CD14-positive monocyte (primary cell): Measurements from ENCODE around the gene GPATCH1. TPM values are rescaled to one million over a fixed set of nuclear protein-coding genes. Genes with fewer than 3 reads are reported as not detected.
"Not testable (repeated sequence)": the region's sequence is repeated elsewhere in the genome, so short reads cannot be mapped to it uniquely, and the experiment has no call there.

ENCODE experiments used
- DNase-seq, 3 donors: peaks; one replicate each; pipeline ENCODE4 v3.0.0-alpha.2; 2011 to 2022
- H2AFZ ChIP-seq: 2 replicates; pipeline ENCODE4 v1.6.0; 2012; ENCODE audit warnings: mild to moderate bottlenecking, low read depth, low read length, inconsistent platforms; ENCODE audit not compliant: insufficient read depth, poor library complexity, severe bottlenecking
- H3K27ac ChIP-seq, 2 donors: 1 replicate in 1 of 2; 2 replicates in 1 of 2; pipeline ENCODE4 v1.5.1; 2012 to 2013; ENCODE audit warnings: low read length in 2 of 2, control low read depth in 1 of 2, inconsistent platforms in 1 of 2, low read depth in 1 of 2, mild to moderate bottlenecking in 1 of 2
- H3K27me3 ChIP-seq, 2 donors: one replicate each; pipeline versions ENCODE4 v1.6.0 to v1.6.1; 2011 to 2013; ENCODE audit warnings: low read length in 2 of 2; ENCODE audit not compliant: control insufficient read depth in 2 of 2, insufficient read depth in 2 of 2
- H3K36me3 ChIP-seq, 2 donors: replicated peaks in 1 of 2; 1 replicate in 1 of 2; 2 replicates in 1 of 2; pipeline versions ENCODE4 v1.5.1 to v1.6.1; 2012 to 2013; ENCODE audit warnings: low read length in 2 of 2, control low read depth in 1 of 2, inconsistent platforms in 1 of 2, mild to moderate bottlenecking in 1 of 2; ENCODE audit not compliant: insufficient read depth in 2 of 2, control insufficient read depth in 1 of 2
- H3K4me1 ChIP-seq, 2 donors: 1 replicate in 1 of 2; 2 replicates in 1 of 2; pipeline versions ENCODE4 v1.5.1 to v1.6.1; 2012 to 2013; ENCODE audit warnings: low read length in 2 of 2, control low read depth in 1 of 2, inconsistent platforms in 1 of 2, mild to moderate bottlenecking in 1 of 2, moderate library complexity in 1 of 2; ENCODE audit not compliant: insufficient read depth in 2 of 2, control insufficient read depth in 1 of 2
- H3K4me2 ChIP-seq: replicated peaks from 2 replicates; pipeline ENCODE3; 2012; ENCODE audit warnings: low read length, moderate library complexity, mild to moderate bottlenecking; ENCODE audit not compliant: poor library complexity, severe bottlenecking; ENCODE audit errors: extremely low read depth
- H3K4me3 ChIP-seq, 3 experiments: fragments of 200-600 bp in 1 of 3; sonication (generic) in 1 of 3; replicated peaks in 1 of 3; 1 replicate in 2 of 3; 2 replicates in 1 of 3; pipeline ENCODE4 v1.5.1; 2011 to 2013; ENCODE audit warnings: low read length in 3 of 3, mild to moderate bottlenecking in 3 of 3, control low read depth in 2 of 3, low read depth in 2 of 3, inconsistent platforms in 1 of 3, moderate library complexity in 1 of 3
- H3K79me2 ChIP-seq: 2 replicates; pipeline ENCODE4 v1.6.0; 2012; ENCODE audit warnings: mild to moderate bottlenecking, control low read depth, inconsistent platforms, low read length, moderate library complexity; ENCODE audit not compliant: insufficient read depth
- H3K9ac ChIP-seq: 2 replicates; pipeline ENCODE4 v1.6.0; 2017; ENCODE audit warnings: low read length, mild to moderate bottlenecking; ENCODE audit not compliant: insufficient read depth, poor library complexity, severe bottlenecking
- H3K9me3 ChIP-seq, 2 donors: replicated peaks in 1 of 2; 1 replicate in 1 of 2; 2 replicates in 1 of 2; pipeline versions ENCODE4 v1.5.1 to v1.6.1; 2012 to 2013; ENCODE audit warnings: low read length in 2 of 2, control low read depth in 1 of 2; ENCODE audit not compliant: control insufficient read depth in 1 of 2, insufficient read depth in 1 of 2
- H4K20me1 ChIP-seq: 2 replicates; pipeline ENCODE4 v1.6.0; 2012; ENCODE audit warnings: mild to moderate bottlenecking, low read length, control low read depth, moderate library complexity; ENCODE audit not compliant: insufficient read depth
- H3K27ac Mint-ChIP-seq, 7 donors: one replicate each; pipeline ENCODE4 v1.8.0; 2020; ENCODE audit warnings: mild to moderate bottlenecking in 7 of 7, mixed read lengths in 7 of 7, moderate library complexity in 6 of 7, inconsistent platforms in 2 of 7
- H3K27me3 Mint-ChIP-seq, 3 donors: one replicate each; pipeline ENCODE4 v1.8.0; 2021 to 2022; ENCODE audit warnings: low read depth in 3 of 3, mild to moderate bottlenecking in 3 of 3, mixed read lengths in 3 of 3, moderate library complexity in 3 of 3, inconsistent platforms in 1 of 3
- H3K36me3 Mint-ChIP-seq, 2 donors: one replicate each; pipeline ENCODE4 v1.8.0; 2020; ENCODE audit warnings: mixed read lengths in 2 of 2, inconsistent platforms in 1 of 2, mild to moderate bottlenecking in 1 of 2
- H3K4me1 Mint-ChIP-seq: one replicate; pipeline ENCODE4 v1.8.0; 2020; ENCODE audit warnings: mild to moderate bottlenecking, mixed read lengths
- H3K4me3 Mint-ChIP-seq, 2 donors: one replicate each; pipeline ENCODE4 v1.8.0; 2020; ENCODE audit warnings: mild to moderate bottlenecking in 2 of 2, mixed read lengths in 2 of 2, moderate library complexity in 1 of 2
- H3K9me3 Mint-ChIP-seq, 7 donors: one replicate each; pipeline ENCODE4 v1.8.0; 2020 to 2022; ENCODE audit warnings: mixed read lengths in 7 of 7, mild to moderate bottlenecking in 6 of 7, moderate library complexity in 6 of 7, inconsistent platforms in 2 of 7
- CTCF ChIP-seq: fragments of 200-600 bp; IDR thresholded peaks from one replicate; pipeline ENCODE4 v1.8.0; 2022; ENCODE audit warnings: antibody characterized with exemption, mild to moderate bottlenecking
- WGBS: methylation state at CpG from one replicate; pipeline ENCODE4 v1.1.5; 2013; ENCODE audit warnings: missing lambda C conversion rate; ENCODE audit not compliant: insufficient coverage; 5-methylcytosine and 5-hydroxymethylcytosine counted together
- intact Hi-C, 2 donors: fragments of 100-400 bp; cut with micrococcal nuclease; formaldehyde crosslinking; loops; one replicate each; pipeline versions ENCODE4 v1.15.0 to v1.15.1; 2023
- polyA plus RNA-seq, 3 donors: library from polyadenylated mRNA; depleted of rRNA in 1 of 3; unstranded in 2 of 3; stranded (reverse) in 1 of 3; fragments of 300-500 nt in 2 of 3; fragments of >200 nt in 1 of 3; fragmentation: Illumina TruSeq in 2 of 3; gene quantifications; 1 replicate in 2 of 3; 2 replicates in 1 of 3; pipeline ENCODE4 v1.2.3, GENCODE V29; 2012 to 2021

GPATCH1 gene
- polyA plus RNA-seq, 3 donors, result 1.4 to 6.8 (median 4.0) TPM

- Mint-ChIP-seq H3K36me3 (no peaks in the 10 kb centered on the region), H3K4me3 (no peak overlapping the region), H3K27me3 (peaks cover 0 to 3% (median under 1%) of the 10 kb centered on the region in 3 donors), H3K27ac (peak overlapping the region in 1 of 7 donors; percentile 27), H3K4me1 (peaks cover 2% of the 10 kb centered on the region), H3K9me3 (peaks cover 0 to 6% (median 6%) of the 10 kb centered on the region in 7 donors)
- H3K4me1 ChIP-seq, result peaks cover 0 to 26% of the 10 kb centered on the region in 2 donors
- no peak for TF ChIP-seq CTCF
- intact Hi-C loops, result no loop called here
- 87% methylated on average over 14 of the region's 14 CpGs for WGBS
- no peak overlapping the region for H3K4me2 ChIP-seq
- no peaks in the 10 kb centered on the region for H3K9me3 ChIP-seq
- no peaks in the 10 kb centered on the region for H3K36me3 ChIP-seq
- no peak overlapping the region for H3K9ac ChIP-seq
- H3K27me3 ChIP-seq, result no peaks in the 10 kb centered on the region
- no peaks in the 10 kb centered on the region for H3K79me2 ChIP-seq
- DNase-seq, result no peak
- H2AFZ ChIP-seq, result no peak overlapping the region
- H3K27ac ChIP-seq, result no peak overlapping the region
- H3K4me3 ChIP-seq, result no peak overlapping the region
- H4K20me1 ChIP-seq, result no peaks in the 10 kb centered on the region
These were observed 70.0 kb downstream of the GPATCH1 start for GRCh38 chr19:33150852-33151518.

GRCh38 chr19:33152176-33152575 is 71.2 kb downstream of the GPATCH1 start:
- H3K79me2 ChIP-seq, result no peaks in the 10 kb centered on the region
- peak overlapping the region in 1 of 2 donors; percentile 48 for H3K27ac ChIP-seq
- no peaks in the 10 kb centered on the region for H3K27me3 ChIP-seq
- Mint-ChIP-seq H3K4me1 (no peaks in the 10 kb centered on the region), H3K27ac (peak overlapping the region in 5 of 7 donors; percentile 70 to 90 (median 84)), H3K9me3 (no peaks in the 10 kb centered on the region), H3K4me3 (no peak overlapping the region), H3K36me3 (no peaks in the 10 kb centered on the region), H3K27me3 (peaks cover 0 to 3% (median 0%) of the 10 kb centered on the region in 3 donors)
- no peak overlapping the region for H2AFZ ChIP-seq
- peak in 1 of 3 donors; percentile 80 for DNase-seq
- peak overlapping the region; percentile 31 for H3K4me2 ChIP-seq
- no peak overlapping the region for H3K4me3 ChIP-seq
- whole genome bisulfite sequencing, result no CpG with 5 or more reads among the region's 2 CpGs
- no peak overlapping the region for H3K9ac ChIP-seq
- no peaks in the 10 kb centered on the region for H4K20me1 ChIP-seq
- H3K4me1 ChIP-seq, result peaks cover 0 to 34% of the 10 kb centered on the region in 2 donors
- H3K9me3 ChIP-seq, result no peaks in the 10 kb centered on the region
- intact Hi-C loops, result no loop called here
- TF ChIP-seq CTCF, result no peak
- no peaks in the 10 kb centered on the region for H3K36me3 ChIP-seq

GRCh38 chr19:33152625-33153024 is 71.6 kb downstream of the GPATCH1 start:
- H3K27ac ChIP-seq, result peak overlapping the region in 1 of 2 donors; percentile 48
- peak overlapping the region; percentile 31 for H3K4me2 ChIP-seq
- H3K36me3 ChIP-seq, H3K4me3 ChIP-seq, H3K79me2 ChIP-seq, H3K9me3 ChIP-seq, H3K36me3 Mint-ChIP-seq, H3K9ac ChIP-seq, H4K20me1 ChIP-seq, H3K4me1 Mint-ChIP-seq, DNase-seq, H3K4me3 Mint-ChIP-seq, H3K27me3 Mint-ChIP-seq, intact Hi-C loops, H2AFZ ChIP-seq, H3K9me3 Mint-ChIP-seq, H3K27me3 ChIP-seq: not testable (repeated sequence)
- peaks cover 0 to 35% of the 10 kb centered on the region in 2 donors for H3K4me1 ChIP-seq
- H3K27ac Mint-ChIP-seq, result peak overlapping the region in 5 of 7 donors; percentile 70 to 90 (median 84)
- WGBS, result no CpG with 5 or more reads among the region's 4 CpGs
